ENCODE measurements around the gene ADGRA1.
"Not testable (repeated sequence)": the region's sequence is repeated elsewhere in the genome, so short reads cannot be mapped to it uniquely, and the experiment has no call there.

The ADGRA1 gene

GRCh38 chr10:133087679-133088178, at the start of gene ADGRA1:
ADGRA1 (plus strand) TSS chr10:133087924; CDS start chr10:133088910, 986 bp downstream.
- no peak for DNase-seq

GRCh38 chr10:133038036-133038823, 49.5 kb upstream of the ADGRA1 start:
- no peak for DNase-seq

- no peak for DNase-seq
Observed at GRCh38 chr10:133039107-133039802, 48.5 kb upstream of the ADGRA1 start.

GRCh38 chr10:133039803-133040165, 47.9 kb upstream of the ADGRA1 start:
- no peak for DNase-seq

- no peak for DNase-seq
Observed at GRCh38 chr10:133040198-133040597, 47.5 kb upstream of the ADGRA1 start.

GRCh38 chr10:133041101-133041500, 46.6 kb upstream of the ADGRA1 start:
- no peak for DNase-seq

GRCh38 chr10:133042061-133042460, 45.7 kb upstream of the ADGRA1 start:
- no peak for DNase-seq

GRCh38 chr10:133042816-133043215, 44.9 kb upstream of the ADGRA1 start:
- no peak for DNase-seq

- no peak for DNase-seq
Observed at GRCh38 chr10:133043541-133044225, 44.0 kb upstream of the ADGRA1 start.

- no peak for DNase-seq
Observed at GRCh38 chr10:133044401-133044811, 43.3 kb upstream of the ADGRA1 start.

GRCh38 chr10:133045556-133046389, 42.0 kb upstream of the ADGRA1 start:
- DNase-seq, result no peak

GRCh38 chr10:133046390-133046765, 41.3 kb upstream of the ADGRA1 start:
- DNase-seq, result no peak

- DNase-seq, result no peak
Observed at GRCh38 chr10:133047526-133048123, 40.1 kb upstream of the ADGRA1 start.

- no peak for DNase-seq
Observed at GRCh38 chr10:133048266-133048665, 39.5 kb upstream of the ADGRA1 start.

GRCh38 chr10:133048926-133049325, 38.8 kb upstream of the ADGRA1 start:
- no peak for DNase-seq

GRCh38 chr10:133049639-133050038, 38.1 kb upstream of the ADGRA1 start:
- DNase-seq, result no peak

- DNase-seq, result no peak
Observed at GRCh38 chr10:133050371-133050770, 37.4 kb upstream of the ADGRA1 start.

- no peak for DNase-seq
Observed at GRCh38 chr10:133052076-133052475, 35.6 kb upstream of the ADGRA1 start.

GRCh38 chr10:133053527-133054133, 34.1 kb upstream of the ADGRA1 start:
- not testable (repeated sequence) for DNase-seq

- DNase-seq, result no peak
Observed at GRCh38 chr10:133055470-133055869, 32.3 kb upstream of the ADGRA1 start.

- no peak for DNase-seq
Observed at GRCh38 chr10:133056001-133056400, 31.7 kb upstream of the ADGRA1 start.

GRCh38 chr10:133056651-133057178, 31.0 kb upstream of the ADGRA1 start:
- no peak for DNase-seq

Data from fibroblast of skin of right biceps (primary cell).